ENCODE measurements around the gene PSEN1.
A peak's percentile ranks its signal among the peaks of the same experiment; 100 is the strongest.
"Not testable (repeated sequence)": the region's sequence is repeated elsewhere in the genome, so short reads cannot be mapped to it uniquely, and the experiment has no call there.

PSEN1 gene

GRCh38 chr14:73167727-73168126, 31.4 kb downstream of the PSEN1 start:
- DNase-seq = no peak

DNA sequence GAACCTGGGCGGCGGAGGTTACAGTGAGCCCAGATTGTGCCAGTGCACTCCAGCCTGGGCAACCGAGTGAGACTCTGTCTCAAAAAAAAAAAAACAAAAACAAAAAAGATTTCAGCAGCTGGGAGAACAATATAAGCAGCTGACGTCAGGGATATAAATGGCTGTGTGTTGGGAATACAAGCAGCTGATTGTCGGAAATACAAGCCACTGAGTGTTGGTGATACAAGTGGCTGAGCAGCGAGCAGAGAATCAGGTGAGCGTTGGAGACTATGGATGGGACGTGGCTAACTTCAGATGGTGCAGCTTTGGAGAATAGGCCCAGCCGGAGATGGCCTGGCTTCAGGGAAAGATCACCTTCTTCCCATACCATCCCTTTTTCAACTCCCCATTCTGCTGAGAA, 32.0 kb downstream of the PSEN1 start:
- DNase-seq = no peak

DNA sequence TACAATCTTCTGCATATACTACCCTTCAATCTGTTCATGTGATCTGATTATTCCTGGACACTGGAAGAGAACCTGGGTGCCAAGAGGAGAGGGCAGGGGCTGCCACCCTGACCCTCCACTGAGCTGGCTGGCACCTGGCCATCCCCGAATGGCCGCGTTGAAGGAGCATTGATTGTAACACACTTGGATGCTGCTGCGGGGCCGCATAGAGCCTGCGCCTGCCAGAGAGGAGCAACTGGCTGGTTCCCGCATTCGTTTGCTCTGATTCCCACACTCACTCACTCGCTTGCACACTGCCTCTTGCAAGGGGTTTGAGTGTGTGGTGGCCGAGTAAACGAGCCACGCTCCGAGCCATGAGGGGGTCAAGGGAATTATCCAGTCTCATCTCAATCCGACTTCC, 32.4 kb downstream of the PSEN1 start:
- DNase-seq = no peak

- not testable (repeated sequence) for DNase-seq
These were observed 33.5 kb downstream of the PSEN1 start for GRCh38 chr14:73169855-73170254.

DNA sequence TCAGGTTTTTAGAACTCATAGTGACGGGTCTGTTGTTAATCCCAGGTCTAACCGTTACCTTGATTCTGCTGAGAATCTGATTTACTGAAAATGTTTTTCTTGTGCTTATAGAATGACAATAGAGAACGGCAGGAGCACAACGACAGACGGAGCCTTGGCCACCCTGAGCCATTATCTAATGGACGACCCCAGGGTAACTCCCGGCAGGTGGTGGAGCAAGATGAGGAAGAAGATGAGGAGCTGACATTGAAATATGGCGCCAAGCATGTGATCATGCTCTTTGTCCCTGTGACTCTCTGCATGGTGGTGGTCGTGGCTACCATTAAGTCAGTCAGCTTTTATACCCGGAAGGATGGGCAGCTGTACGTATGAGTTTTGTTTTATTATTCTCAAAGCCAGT, 34.4 kb downstream of the PSEN1 start:
- DNase-seq = peak; percentile 47

DNA sequence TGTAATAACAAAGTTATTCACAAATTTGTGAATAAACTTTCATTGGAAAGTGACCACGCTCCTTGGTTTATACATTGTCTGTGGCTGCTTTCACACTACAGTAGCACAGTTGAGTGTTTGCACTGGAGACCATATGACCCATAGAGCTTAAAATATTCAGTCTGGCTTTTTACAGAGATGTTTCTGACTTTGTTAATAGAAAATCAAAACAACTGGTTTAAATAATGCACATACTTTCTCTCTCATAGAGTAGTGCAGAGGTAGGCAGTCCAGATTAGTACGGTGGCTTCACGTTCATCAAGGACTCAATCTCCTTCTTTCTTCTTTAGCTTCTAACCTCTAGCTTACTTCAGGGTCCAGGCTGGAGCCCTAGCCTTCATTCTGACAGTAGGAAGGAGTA, 36.2 kb downstream of the PSEN1 start:
- DNase-seq = no peak

GRCh38 chr14:73173092-73173735, 36.9 kb downstream of the PSEN1 start:
- peak; percentile 62 for DNase-seq

GRCh38 chr14:73176685-73177084, 40.4 kb downstream of the PSEN1 start:
- DNase-seq = no peak

GRCh38 chr14:73180385-73180805, 44.1 kb downstream of the PSEN1 start:
- DNase-seq = no peak

- not testable (repeated sequence) for DNase-seq
These were observed 44.7 kb downstream of the PSEN1 start for GRCh38 chr14:73180969-73181368.

DNA sequence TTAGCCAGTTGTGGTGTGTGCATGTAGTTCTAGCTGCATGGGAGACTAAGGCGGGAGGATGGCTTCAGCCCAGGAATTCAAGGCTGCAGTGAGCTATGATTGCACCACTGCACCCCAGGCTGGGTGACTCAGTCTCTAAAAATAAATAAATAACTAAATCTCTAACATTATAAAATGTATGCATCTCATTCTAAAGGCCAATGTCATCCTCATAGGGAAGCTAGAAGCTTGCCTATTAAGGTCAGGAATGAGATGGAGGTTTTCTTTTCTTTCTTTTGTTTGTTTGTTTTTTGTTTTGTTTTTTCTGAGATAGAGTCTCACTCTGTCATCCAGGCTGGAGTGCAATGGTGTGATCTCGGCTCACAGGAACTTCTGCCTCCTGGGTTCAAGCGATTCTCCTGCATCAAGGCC, 52.2 kb downstream of the PSEN1 start:
- DNase-seq = no peak

- no peak for DNase-seq
These were observed 53.3 kb downstream of the PSEN1 start for GRCh38 chr14:73189651-73190050.

GRCh38 chr14:73191441-73191840, 55.1 kb downstream of the PSEN1 start:
- DNase-seq = no peak

DNA sequence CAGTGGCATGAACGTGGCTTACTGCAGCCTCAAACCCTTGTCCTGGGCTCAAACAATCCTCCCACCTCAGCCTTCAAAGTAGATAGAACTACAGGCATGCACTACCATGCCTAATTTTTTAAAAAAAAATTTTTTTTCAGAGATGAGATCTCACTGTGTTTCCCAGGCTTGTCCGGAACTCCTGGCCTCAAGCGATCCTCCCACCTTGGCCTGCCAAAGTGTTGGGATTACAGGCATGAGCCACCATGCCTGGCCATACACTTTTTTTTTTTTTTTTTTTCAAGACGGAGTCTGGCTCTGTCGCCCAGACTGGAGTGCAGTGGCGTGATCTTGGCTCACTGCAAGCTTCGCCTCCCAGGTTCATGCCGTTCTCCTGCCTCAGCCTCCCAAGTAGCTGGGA, 58.0 kb downstream of the PSEN1 start:
- not testable (repeated sequence) for DNase-seq

DNA sequence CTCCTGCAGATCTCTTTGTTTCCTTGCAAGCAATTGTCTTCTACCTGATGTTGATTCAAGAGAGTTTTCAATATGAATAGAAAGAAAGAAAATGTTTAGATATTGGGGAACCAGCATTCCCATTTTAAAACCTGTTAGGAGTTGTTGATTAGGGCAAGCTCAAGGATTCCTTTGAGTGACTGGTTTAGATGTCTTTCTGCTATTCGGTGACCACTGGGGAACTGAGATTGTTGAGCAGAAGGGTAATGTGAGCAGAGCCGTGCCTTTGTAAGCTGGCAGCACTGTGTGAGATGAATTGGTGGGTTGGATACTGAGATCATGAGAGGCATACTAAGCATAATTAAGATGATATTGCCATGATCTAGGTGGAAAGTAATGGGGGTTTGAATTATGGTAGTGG, 61.9 kb downstream of the PSEN1 start:
- no peak for DNase-seq

- no peak for DNase-seq
These were observed 67.2 kb downstream of the PSEN1 start for GRCh38 chr14:73203527-73203926.

DNA sequence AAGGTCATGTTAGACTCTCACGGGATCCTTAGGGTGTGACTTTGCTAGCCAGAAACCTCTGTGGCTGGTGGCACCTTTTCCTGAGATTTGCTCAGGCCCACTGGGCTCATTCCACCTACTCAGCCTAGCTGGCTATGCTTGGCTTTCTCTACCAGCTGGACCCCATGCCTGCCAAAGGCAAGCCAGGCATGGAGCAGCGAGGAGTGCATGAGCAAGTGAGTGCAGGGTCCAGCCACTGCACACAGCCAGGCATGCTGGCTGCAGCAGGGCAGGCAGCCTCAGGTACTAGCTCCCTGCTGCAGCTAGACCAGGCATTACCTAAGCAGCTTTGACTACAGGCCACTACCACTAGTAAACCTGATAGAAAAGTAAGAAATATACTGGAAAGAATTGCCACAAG, 71.3 kb downstream of the PSEN1 start:
- no peak for DNase-seq

DNA sequence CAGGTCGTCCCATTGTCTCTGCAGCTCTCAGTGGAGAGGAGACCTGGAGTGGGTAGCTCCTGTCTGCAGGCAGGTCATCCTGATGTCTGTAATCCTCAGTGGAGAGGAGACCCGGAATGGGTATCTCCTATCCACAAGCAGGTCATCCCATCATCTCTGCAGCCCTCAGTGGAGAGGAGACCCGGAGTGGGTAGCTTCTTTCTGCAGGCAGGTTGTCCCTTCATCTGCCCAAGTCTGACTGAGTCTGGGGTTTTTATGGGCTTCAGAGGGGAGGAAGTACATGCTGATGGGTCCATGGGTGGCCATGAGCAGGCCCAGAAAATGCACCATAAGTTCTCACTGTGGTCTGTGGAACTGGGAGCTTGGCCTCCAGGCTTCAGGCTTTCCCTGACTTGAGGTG, 72.1 kb downstream of the PSEN1 start:
- no peak for DNase-seq

DNA sequence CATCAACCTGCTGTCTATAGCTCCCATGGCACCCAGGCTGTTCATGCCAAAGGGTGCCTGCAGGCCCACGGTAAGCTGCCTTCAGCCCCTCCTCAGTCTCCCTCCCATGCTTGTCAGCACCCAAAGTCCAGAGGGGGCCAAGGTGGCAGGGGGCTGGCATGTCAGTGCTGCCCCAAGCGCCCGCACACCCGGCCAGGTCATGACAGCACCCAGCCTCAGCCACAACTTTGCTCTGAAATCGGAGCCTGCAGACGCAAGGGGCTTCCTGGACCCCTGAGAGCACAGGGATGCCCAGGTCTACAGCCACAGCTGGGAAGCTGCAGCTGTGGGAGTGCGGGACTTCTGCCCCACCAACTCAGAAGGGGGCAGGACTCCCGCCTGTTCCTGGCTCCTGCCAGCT, 72.5 kb downstream of the PSEN1 start:
- no peak for DNase-seq

DNA sequence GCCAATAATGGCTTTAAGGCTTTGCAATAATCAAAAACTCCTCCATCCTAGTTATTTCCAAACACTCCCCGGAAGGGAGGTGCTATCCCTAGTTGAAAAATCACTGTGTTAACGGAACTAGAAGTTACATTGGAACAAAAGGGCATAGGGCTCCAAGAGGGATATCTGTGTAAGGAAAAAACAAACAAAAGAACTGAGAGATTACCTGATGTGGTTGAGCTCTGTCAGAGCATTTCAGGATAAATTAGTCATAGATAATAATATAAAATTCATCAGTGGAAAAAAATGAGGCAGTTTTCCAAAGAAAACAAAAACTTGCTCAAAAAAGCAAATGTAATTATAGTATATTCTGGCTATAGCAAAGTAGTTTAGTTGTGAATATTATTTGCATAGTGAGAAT, 73.6 kb downstream of the PSEN1 start:
- DNase-seq = no peak

DNA sequence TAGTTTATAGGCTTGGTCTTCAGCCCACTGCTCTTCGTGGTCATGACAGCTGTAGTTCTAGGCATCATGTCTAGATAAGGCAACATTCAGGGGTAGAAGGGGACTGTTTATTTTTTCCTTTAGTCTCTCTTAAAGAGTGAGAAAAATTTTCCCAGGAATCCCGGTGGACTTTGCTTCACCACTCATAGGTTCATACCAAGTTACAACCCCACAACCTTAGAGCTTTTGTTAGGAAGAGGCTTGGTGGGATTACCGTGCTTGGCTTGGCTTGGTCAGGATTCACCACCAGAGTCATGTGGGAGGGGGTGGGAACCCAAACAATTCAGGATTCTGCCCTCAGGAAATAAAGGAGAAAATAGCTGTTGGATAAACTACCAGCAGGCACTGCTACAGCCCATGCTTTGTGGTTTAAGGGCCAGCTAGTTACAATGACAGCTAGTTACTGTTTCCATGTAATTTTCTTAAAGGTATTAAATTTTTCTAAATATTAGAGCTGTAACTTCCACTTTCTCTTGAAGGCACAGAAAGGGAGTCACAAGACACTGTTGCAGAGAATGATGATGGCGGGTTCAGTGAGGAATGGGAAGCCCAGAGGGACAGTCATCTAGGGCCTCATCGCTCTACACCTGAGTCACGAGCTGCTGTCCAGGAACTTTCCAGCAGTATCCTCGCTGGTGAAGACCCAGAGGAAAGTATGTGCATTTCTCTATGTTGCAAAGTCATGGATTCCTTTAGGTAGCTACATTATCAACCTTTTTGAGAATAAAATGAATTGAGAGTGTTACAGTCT, 75.1 kb downstream of the PSEN1 start:
- no peak for DNase-seq

GRCh38 chr14:73216030-73216429, 79.7 kb downstream of the PSEN1 start:
- no peak for DNase-seq

GRCh38 chr14:73217411-73217810, 81.1 kb downstream of the PSEN1 start:
- DNase-seq = no peak

GRCh38 chr14:73220061-73220460, 83.8 kb downstream of the PSEN1 start:
- no peak for DNase-seq

DNA sequence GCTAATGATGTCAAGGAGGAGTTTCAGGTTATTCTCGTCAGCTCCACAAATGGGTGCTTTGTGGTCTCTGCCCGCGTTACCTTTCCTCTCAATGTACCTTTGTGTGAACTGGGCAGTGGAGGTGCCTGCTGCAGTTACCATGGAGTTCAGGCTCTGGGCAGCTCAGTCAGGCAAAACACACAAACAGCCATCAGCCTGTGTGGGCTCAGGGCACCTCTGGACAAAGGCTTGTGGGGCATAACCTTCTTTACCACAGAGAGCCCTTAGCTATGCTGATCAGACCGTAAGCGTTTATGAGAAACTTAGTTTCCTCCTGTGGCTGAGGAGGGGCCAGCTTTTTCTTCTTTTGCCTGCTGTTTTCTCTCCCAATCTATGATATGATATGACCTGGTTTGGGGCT, 84.3 kb downstream of the PSEN1 start:
- DNase-seq = no peak

Measured in NCI-H69 (cell line).